C4-2B (cell line): ENCODE results near the gene NUDCD3.

Experiments used
- CTCF ChIP-seq: fragments of 450-650 bp; conservative IDR thresholded peaks from 2 replicates; pipeline ENCODE4 v1.5.1; 2017; ENCODE audit warnings: mild to moderate bottlenecking
- ZFX ChIP-seq: fragments of 450-650 bp; IDR thresholded peaks from 2 replicates; pipeline ENCODE4 v1.6.1; 2017

GRCh38 chr7:44431091-44431608, 59.3 kb downstream of the NUDCD3 start:
- TF ChIP-seq CTCF (no peak; the same call in 1 of the 2 replicates), ZFX (no peak)
